A172 (cell line): Measurements from ENCODE around the gene GNL2. TPM values are rescaled to one million over a fixed set of nuclear protein-coding genes. Genes with fewer than 3 reads are reported as not detected.
"Not testable (repeated sequence)": the region's sequence is repeated elsewhere in the genome, so short reads cannot be mapped to it uniquely, and the experiment has no call there.

ENCODE experiments used
- DNase-seq: peaks from one replicate; pipeline ENCODE4 v3.0.0-alpha.2; 2015; ENCODE audit warnings: low spot score
- total RNA-seq: library from RNA; depleted of rRNA; stranded (reverse); fragments of >200 nt; shearing (Covaris generic); gene quantifications from 2 replicates; pipeline ENCODE4 v1.2.3, GENCODE V29; 2014

Gene GNL2
- total RNA-seq, 1 experiment from 2014 or later, result 31.7 TPM

DNA sequence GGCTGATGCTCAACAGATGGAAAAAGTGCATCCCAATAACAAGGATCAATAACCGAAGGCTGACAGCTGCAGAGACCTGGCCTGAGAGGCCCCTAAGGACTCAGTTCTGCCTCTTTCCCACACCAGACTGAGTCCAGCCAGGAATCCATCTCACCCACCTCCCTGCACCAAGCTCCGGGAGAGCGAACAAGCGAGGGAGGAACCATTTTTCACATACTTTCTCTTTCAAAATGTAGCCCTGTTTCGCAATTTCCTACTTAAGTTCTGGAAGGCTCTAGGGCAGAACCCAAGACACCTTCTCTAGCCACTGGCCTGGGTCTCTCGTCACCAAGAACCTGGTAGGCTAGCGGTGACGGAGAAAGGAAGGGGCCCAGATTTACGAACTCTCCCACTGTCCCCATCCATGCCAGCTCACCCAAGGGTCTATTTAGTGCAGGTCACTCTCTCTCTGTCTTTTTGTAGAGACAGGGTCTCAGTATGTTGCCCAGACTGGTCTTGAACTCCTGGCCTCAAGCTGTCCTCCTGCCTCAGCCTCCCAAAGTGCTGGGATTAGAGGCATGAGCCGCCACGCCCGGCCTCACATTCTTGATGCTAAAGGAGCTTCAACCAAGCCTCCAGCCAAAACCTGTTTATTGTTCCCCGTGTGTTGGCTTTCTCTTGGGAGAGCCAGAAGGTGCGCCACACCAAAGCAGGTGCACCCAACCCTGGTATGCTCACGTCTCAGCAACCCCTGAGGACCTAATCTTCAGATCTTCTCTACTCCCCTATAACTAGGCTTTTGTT lies 10.9 kb upstream of the GNL2 start:
- no peak for DNase-seq

DNA sequence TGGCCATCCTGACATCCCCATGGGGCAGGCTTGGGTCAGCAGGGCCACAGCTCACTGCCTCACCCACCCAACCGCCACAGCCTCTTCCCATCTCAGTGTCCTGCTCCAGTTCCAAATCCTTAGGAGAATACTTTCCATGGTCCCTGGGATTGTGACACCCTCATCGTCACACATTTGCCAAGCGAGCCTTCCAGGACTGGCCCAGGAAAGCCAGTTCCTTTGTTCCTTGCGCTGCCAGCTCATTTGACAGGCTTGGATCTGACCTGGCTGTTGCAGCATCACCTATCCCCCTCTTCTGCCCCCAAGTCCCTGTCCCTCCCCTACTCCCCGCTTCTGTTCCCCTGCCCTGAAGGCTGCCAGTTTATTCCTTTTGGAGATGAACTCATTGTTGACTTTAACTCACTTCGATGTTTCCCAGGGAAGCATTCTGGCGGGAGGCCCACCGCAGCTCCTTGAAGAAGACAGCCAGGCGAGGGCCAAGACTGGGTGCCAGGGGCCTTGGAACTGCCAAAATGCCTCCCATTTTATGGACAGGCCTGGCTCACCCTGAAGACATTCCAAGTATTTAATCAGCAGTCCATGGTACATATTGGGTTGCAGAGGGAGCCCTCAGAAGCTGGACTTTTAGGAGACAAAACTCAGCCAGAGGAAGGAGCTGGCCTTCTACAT lies 10.2 kb upstream of the GNL2 start:
- DNase-seq, result no peak

DNA sequence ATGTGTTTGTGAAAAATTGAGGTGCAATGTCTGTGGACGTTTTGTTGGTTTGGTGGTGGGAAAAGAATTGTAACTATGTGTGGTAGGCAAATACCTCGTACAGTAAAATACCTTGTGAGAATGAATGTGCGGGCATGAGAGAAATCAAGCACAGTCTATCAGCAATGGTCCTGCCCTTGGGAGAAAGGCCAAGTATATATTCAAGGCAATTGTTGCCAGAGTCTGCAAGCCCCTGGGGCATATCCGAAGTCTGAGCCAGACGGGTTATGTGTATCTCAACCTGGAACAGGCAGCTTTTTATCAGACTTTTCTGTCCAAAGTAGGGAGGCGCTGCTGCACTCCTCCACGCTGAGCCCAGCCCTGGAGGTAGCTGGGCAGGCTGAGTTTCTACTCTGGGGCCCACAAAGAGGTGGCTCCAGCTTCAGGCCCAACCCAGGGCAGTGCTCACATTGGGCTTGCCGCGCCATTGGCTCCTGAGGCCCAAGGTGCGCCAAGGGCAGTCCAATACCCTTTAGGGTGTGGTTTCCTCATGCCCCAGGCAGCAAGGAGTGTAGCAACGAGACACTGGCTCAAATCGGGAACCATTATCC lies 9.4 kb upstream of the GNL2 start:
- DNase-seq, result no peak

DNA sequence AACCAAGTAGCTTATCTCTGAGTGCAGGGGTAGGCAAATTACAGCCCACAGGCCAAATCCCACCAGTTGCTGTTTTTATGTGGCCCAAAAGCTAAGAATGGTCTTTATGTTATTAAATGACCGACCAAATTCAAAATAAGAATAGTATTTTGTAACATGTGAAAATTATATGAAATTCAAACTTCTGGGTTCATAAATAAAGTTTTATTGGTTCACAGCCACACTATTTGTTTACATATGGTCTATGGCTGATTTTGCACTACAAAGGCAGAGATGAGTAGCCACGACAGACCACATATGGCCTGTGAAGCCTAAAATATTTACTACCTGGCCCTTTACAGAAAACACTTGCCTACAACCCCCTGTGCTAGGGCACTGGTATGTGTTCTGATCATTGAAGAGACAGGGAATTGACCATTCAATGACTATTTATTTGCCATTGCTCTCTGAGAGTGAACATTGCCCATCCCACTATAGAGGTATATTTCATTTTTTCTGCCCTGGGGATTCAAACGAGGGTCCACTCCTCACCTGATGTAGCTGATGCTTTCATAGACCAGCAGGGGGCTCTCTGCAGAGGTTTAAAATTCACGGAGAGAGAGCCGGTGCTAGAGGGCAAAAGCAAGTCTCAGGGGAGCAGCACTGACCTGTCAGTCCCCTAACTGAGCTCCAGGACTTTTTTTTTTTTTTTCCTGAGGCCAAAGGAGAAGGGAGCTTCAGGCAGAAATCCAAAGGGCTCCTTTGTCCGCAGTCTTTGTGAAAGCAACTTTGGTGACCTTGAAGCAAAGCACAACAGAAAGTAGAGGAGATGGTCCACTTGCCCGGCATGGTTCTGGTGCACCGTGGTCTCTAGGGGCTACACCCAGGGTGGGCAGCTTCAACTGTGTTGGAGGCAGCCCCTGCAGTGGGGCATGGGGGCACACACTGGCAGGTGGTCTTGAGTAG lies 7.3 kb upstream of the GNL2 start:
- DNase-seq, result no peak

DNA sequence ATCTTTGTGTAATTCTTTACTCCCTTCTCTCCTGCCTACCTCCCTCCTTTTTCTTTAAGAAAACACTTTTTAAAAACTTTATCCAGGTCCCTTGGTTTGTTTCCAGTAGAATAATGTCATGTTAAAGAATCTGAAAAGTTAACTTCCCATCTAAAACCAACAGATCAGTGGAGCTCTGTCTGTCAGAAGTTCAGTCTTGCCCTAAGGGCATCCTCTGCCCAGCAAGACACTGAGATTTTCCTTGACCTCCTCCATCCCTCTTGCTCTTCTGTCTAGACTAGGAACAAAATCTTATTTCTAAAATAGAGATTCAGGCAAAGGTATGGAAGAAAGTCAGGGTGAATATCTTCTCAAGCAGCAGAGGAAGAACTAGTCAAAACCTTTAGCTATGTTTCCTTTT lies 5.7 kb upstream of the GNL2 start:
- DNase-seq, result no peak

DNA sequence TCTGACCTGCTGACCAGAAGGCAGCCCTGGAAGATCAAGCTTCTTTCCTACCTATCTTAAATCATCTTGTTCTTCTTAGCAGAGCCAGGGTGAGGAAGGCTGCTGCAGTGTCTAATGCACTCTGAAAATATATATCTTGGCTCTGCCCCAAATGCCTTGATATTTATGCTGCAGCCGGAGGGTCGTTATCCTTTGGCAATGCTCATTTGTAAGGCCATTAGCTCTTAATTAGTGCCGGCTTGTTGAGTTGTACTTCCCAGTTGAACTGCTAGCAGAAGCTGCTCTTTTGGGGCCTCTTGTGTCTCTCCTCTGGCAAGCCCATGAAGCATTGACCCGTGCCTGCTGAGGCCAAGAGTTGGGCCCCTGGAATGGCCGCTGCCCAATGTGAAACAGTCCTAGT lies 4.2 kb upstream of the GNL2 start:
- DNase-seq, result no peak

DNA sequence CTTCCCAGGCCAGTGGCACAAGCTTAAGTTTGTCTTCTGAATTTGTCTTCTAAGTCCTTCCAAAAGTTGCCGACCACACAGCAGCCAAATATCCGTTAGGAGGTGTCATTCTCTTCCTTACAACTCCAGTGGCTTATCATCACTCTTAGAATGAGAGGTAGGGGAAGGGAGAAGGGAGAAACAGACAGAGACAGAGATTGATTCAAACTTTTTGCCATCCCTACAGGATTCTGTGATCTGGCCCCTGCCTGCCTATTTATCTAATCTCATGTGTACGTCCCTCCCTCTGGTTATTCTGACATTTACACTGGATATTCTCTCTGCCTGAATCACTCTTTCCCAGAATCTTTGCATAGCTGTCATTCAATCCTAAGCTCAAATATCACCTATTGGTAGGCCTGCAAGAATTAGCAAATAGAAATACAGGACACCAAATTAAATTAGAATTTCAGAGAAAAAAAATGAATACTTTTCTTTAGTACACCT lies 488 bp upstream of the GNL2 start:
- no peak for DNase-seq

DNA sequence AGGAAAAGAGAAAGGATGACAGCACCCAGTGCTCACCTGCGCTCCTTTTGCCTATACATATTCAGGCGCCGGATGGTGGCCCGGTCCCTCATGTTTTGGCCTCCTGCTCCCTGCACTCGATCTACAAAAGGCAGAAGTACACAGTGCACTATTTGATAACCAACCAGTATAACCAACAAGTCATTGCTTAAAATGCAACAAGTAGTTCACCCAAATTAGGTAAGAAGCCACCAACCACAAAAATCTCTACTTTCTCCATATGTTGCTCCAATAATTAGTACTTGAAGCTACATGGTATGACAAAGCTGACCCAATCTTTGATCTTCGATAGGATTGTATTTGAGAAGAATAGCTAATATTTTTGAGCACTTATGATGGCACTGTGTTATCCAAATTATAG lies 2.0 kb downstream of the GNL2 start:
- no peak for DNase-seq

DNA sequence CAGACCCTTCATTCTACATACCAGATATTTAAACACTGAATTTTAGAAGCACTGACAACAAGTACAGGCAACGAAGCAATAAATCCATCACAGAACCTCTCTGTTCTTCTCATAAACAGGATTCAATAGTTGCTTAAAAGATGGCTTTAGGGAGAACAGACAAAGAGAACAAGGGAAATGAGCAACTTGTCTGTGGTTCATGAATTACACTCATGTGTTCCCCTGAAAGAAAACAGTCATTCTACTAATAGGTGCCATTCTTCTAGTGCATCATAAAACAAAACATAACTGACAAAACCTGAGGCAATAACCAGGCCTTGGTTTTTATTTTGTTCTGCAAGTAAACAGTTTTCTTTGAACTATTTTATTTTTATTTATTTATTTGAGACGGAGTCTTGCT lies 6.8 kb downstream of the GNL2 start:
- DNase-seq, result no peak

DNA sequence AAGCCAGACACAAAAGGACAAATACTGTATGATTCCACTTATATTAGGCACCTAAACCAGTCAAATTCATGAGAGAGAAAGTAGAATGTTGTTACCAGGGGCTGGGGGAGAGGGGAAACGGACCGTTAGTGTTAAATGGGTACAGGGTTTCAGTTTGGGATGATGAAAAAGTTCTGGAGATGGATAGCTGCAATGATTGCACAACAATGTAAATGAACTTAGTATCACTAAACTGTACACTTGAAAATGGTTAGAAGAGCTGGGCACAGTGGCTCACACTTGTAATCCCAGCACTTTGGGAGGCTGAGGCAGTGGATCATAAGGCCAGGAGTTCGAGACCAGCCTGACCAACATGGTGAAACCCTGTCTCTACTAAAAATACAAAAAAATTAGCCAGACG lies 11.2 kb downstream of the GNL2 start:
- DNase-seq, result not testable (repeated sequence)

DNA sequence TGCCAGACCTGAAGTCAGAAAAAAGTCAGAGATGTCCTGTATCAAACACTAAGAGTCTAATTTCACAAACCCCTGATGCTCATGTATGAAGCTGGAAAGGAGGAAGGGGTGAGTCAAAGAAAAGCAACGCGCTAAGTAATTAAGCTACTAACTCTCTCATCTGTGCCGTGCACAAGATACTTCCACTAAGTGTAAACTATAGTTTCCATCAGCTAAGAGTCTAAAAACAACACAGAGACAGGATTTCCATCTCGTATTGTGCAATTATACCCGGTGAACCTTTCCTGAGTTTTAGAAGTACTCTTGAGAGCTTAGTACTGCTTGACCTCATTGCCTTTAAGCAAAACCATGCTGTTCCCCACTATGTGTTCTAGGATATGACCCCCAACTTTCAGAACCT lies 20.0 kb downstream of the GNL2 start:
- DNase-seq, result no peak

DNA sequence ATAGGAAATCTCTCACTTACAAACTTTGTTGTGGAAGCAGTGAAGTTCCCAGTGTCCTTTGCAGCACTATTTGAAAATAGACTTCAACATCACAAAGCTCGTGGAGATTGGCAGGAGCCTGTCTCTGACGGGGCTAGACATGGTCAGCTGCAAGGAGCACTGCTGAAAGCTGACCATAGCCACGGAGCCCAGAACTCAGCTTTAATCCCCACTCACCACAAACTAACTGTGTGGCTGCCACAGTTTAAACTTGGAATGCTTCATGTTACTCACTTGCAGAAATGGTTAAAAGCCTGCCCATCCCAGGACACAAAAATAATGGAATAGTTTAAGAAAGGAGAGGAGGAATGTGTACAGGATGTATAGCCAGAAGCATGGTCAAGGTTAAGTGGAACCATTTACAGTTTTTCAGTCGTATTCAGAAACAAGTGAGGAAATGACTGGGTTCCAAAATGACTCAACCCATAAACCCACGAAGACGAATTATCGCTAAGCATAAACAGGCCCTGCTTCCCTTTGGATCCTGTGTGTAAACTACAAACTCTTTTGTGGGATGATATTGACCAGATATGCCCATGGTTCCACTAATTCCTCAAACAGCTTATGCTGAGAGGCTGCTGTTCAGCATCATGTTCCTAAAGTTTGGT lies 20.8 kb downstream of the GNL2 start:
- peak; percentile 27 for DNase-seq

DNA sequence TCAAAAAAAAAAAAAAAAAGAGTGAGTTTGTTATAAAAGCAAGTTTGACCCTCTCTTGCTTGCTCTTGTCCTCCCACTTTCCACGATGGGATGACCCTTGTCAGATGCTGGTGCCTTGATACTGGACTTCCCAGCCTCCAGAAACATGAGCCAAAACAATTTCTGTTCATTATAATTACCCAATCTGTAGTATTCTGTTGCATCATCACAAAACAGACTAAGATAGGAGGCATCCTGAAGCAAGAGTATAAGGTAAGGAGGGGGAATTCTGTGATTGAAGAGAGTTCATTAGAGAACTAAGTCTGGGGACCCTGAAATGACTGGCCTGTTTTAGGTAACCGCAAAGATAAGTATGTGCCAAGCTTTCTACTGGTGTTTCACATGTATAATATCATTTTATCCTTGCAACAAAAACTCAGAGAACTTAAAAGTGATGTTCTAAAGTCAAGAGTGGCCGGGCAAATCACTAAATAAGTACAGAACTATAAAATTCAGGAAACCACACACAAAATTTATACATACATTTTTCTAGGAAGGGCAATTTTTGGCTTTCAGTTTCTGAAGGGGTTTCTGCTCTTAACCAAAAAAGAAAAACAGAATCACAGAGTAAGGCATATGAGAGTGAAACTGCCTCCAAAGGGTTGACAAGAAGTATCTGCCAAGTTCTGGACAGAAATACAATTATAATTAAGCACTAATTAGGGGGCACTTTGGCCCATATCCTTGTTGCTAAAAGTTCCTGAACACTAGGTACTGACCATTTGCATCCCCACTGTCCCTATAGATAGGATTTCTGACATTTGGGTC lies 25.0 kb downstream of the GNL2 start:
- no peak for DNase-seq

DNA sequence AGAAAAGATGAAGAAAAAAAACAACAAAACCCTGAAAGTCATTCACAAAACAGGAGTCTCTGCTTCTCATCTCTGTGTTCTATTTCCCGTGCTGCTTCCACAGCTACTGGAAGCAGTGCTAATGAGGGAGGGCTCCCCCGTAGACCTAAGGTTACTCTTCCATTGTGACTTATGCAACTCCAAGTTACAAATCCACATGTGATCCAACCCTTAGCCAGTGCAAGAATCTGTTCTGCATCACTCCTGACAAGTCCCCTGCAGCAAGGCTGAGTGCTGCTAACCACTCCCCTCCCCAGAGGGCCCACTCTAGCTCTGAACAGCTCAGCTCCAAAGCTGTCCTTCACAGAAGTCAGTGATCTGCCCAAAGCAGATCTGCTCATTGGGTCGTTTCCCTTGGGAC lies 28.7 kb downstream of the GNL2 start:
- no peak for DNase-seq

DNA sequence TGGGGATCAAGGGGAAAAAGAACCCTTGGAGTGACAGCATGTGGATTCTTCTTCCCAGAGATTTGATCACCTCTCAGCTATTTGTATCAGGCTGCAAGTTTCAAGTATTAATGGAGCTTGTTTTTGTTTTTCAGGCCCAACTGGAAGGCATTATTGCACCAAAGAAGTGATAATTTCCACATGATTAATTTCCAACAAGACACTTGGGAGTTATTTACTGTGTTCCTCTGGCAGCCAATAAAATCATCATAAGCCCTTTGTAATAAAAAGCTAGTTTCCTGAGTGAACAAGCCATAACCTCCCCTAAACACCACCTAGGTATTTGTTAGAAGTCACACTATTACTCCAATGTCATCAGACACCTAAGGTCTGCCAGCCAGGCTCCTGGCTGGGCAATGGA lies 30.8 kb downstream of the GNL2 start:
- DNase-seq, result no peak

DNA sequence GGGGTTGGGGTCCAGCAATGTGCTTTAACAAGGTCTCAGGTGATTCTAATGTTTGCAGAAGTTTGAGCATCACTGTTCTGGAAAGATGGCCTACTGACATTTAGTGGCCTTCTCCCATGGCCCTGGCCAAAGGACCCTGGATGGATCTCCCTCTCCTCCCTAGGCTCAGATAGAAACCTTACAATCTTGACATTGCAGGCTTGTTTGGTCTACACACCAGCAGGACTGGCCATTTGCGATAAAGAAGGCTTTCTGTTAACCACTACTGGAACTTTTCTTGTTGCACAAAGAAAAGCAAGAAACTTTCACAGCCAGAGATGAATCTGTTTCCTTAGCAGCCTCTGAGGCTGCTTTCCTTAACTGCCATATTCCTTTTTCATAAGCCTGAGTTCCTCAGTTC lies 32.8 kb downstream of the GNL2 start:
- no peak for DNase-seq

DNA sequence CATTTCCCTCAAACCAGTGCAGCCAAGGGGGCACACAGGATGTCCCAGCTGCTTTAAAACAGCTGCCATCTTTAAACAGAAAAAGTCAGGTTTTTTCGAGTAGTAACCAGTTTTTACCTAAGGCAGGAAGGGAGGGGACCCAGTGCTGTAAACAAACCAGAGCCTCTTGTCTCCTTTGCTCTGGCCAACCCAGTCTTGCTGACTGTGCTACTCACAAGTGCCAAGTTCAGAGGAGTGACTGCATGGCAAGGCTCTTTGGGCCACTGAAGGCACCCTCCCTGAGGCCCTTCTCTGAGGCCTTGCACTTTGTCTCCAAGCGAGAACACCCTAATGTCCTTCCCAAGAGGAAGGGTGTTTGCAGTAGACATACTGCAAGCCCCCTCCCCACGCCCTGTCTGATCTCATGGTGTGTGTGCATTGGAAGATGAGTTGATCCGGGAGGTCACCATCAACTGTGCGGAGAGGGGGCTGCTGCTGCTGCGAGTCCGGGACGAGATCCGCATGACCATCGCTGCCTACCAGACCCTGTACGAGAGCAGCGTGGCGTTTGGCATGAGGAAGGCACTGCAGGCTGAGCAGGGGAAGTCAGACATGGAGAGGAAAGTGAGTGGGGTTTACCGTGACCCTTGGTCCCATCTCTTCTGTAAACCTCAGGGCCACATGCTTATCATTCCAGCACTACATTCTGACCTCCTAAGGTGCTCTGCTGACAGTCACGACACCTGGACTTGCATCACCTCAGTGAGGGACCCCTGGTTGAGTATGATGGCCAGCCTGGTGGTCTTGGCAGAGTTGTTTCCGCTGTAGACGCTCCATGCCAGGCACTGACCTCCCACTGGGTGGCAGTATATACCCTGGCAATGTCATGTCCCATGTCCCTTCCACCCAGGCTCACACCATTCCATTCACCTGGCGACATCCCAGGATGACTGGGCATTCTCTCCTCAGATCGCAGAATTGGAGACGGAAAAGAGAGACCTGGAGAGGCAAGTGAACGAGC lies 34.3 kb downstream of the GNL2 start:
- peak; percentile 6 for DNase-seq

DNA sequence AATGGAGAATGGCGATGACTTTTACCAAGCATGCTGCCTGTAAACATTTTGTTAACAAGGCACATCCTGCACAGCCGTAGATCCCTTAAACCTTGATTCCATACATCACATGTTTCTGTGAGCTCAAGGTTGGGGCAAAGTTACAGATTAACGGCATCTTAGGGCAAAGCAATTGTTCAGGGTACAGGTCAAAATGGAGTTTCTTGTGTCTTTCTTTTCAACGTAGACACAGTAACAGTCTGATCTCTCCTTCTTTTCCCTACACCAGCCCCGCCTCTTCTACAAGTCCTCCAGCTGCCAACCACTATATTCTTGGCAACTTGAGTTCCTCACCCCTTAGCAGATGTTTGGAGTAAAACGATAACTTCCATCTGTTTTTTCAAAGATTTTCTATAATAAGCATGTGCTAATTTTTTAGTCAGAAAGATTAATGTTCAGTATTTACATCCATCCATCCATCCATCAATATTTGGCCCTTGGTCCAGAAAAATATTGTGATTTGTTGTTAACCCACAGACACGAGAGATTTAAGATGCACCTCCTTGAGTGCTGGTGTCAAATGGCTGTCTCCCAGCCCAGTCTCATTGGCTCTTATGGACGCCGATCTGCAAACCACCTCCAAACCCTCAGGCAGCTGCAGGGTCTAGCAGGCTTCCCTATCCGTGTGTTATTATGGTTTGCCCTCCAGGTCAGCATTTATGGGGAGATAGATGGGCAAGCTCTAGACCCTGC lies 35.2 kb downstream of the GNL2 start:
- DNase-seq, result no peak

DNA sequence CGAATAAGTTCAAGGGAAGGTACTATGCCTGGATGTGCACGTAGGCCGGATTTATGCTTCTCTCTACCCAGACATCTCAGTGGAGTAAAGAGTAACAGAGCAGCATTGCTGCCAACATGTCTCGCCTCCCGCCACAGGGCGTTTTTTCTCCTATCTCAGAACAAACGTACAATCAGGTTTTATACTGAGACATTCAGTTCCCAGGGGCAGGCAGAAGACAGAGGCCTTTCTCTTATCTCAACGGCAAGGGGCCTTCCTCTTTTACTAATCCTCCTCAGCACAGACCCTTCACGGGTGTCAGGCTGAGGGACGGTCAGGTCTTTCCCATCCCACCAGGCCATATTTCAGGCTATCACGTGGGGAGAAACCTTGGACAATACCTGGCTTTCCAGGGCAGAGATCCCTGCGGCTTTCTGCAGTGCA lies 35.8 kb downstream of the GNL2 start:
- DNase-seq, result not testable (repeated sequence)
